Measurements from ENCODE around the gene TNP1.

The TNP1 gene

DNA sequence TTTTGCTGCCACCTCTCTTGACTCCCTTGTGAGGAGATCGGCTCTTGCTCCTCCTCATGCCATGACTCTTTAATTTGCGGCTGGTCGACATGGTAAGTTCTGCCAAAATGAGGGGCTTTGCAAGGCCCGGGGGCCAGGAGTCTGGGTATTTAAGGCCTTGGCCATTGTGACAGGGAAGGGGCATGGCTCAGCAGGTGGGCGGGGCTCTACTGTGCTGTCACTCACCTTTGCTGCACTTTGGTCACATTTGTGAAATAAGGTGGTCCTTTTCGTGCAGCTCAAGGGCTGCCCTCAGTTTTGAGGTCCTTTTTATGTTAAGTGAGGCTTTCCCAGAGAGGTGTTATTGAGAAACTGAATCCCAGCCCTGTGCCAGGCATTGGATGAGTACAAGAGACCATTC lies at the start of gene TNP1:
Gene TNP1, minus strand, starts transcription at position 121 of the 400 bp plus-strand sequence. Its CDS starts 30 bp downstream, at position 91.
- DNase-seq: no peak

DNA sequence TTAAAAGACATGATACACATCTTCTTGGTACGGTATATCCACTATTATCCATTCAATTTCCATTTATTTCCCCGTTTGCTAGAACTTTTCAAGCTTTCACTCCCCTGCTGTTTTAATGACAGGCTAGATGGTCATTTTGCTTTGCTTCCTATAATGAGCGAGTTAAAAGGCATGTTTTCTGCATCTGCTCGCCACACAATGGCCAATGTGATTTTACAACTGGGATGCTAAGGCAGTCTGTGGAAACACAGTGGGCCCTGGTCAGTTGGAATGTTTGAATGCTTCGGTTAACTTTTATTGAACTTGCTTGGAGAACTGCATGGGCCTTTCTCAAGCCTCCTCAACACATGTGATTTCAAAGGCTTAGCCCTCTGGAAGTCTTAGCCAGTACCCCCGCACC lies 48.4 kb upstream of the TNP1 start:
- no peak for DNase-seq

DNA sequence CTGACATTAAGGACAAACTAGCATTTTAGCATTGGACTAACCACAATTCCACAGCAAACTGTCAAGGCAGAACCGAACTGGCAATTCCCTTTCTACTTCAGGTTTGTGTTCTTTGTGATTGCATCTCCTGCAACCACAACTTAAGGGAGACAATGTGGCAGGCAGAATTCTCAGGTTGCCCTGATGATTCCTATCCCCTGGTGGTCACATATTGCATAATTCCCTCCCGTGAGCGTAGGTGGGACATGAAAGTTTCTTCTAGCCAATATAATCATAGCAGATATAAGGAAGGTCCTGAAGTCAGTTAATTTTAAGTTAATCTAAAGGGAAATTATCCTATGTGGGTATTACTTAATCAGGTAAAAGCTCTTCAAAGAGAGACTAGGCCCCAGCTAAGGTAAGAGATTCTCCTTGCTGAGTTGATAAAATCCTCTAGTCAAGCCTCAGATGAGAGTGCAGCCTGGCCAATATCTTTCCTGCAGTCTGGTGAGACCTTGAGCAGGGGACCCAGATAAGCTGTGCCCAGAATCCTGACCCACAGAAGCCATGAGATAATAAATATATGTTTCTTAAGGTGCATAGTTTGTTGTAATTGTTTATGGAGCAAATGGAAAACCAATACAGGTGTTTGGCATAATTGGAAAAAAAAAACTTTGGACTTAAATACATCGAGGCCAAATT lies 45.9 kb upstream of the TNP1 start:
- DNase-seq: no peak

GRCh38 chr2:216904974-216905373 lies 45.1 kb upstream of the TNP1 start:
- DNase-seq: no peak

DNA sequence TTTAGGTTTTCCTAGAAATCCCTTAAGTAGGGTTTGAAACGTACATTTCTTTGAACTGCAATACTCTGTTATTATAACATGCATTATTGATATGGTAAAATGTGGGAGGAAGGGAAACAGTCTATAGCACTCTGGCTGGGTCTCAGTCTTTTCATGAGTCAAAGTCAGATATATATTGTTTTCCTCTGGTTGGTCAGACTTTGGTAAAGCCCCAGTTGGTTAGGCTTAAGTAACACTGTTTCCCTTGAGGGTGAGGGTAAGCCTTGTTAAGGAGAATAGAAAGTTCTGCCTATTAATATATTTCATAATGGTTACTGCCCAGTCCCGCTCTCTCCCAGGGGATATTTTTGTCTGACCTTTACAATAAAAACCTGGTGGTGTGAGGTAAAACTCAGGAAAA lies 44.7 kb upstream of the TNP1 start:
- no peak for DNase-seq

GRCh38 chr2:216903470-216903869 lies 43.6 kb upstream of the TNP1 start:
- DNase-seq: no peak

GRCh38 chr2:216901273-216901672 lies 41.4 kb upstream of the TNP1 start:
- no peak for DNase-seq

DNA sequence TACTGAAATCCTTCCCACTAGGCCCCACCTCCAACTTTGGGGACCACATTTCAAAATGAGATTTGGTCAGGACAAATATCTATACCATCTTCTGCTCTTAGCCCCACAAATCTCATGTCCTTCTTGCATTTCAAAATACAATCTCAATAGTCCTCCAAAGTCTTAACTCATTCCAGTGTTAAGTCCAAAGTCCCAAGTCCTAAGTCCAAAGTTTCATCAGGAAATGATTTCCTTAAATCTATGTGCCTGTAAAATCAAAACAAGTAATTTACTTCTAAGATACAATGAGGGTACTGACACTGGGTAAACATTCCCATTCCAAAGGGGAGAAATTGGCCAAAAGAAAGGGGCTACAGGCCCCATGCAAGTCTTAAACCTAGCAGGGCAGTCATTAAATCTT lies 40.5 kb upstream of the TNP1 start:
- DNase-seq: no peak

DNA sequence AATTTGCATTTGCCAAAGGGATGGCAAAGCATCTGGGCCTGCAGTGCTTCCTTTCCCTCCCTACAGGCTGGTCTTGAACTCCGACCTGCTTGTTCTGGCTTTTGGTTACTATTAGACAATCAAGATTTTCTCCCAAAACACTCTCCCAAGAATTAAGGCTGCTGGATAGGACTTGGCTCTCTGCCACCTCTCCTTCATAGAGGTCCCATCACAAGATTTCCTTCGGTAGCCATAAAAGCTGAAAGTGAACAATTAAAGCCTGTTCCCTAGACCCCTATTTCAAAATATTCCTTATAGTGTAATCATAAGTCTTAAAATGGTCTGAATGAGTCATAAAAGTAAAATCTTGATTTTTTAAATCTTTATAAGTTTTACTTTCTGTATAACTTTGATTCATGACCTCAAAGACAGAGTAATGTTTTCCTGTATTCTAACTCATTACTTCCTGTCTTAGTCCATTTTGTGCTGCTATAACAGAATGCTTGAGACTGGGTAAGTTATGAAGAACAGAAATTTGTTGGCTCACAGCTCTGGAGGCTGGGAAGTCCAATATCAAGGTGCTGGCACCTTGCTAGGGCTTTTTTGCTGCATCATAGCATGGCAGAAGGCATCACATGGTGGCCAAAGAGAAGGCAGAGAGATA lies 37.8 kb upstream of the TNP1 start:
- no peak for DNase-seq

GRCh38 chr2:216890138-216890537 lies 30.3 kb upstream of the TNP1 start:
- no peak for DNase-seq

- no peak for DNase-seq
Observed at GRCh38 chr2:216888887-216889622, 29.2 kb upstream of the TNP1 start.

- DNase-seq: no peak
Observed at GRCh38 chr2:216888081-216888480, 28.2 kb upstream of the TNP1 start.

DNA sequence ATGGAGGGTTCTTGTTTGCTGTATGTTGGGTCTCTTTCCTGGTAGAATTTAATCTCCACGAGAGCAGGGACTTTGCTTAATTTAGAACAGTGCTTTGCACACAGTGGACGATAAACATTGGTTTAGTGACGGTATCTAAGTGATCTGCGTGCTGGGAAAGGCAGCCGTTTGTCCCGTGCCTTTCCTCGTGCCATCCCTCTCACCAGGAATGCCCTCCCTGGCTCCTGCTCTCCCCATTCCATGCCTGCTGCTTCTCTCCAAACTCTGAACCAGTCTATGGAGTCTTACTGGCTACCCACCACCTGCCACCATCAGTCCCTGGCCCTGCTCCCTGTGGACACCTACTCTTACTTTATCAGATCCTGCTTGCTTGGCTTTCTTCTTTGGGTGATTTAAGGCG lies 27.3 kb upstream of the TNP1 start:
- DNase-seq: no peak

- no peak for DNase-seq
Observed at GRCh38 chr2:216885117-216885553, 25.3 kb upstream of the TNP1 start.

DNA sequence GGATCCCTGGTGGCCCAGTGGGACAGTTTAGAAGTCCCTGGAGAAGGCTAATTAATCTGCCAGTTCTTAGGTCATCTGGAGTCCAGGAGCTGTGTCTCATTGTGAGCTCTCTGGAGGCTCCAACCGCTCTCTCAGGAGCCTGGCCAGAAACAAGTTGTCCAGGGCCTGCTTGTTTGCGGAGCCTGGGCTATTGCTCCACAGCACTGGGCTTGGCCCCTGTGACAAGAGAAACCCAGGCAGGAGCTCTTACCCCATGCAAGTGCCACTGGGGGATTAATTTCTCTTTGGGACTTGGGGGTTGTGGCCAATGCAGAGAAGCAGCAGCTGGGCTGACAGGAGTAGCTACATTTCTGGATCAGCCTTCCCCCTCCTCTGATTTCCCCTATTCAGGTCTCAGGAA lies 24.5 kb upstream of the TNP1 start:
- no peak for DNase-seq

- no peak for DNase-seq
Observed at GRCh38 chr2:216882876-216883275, 23.0 kb upstream of the TNP1 start.

GRCh38 chr2:216881411-216881810 lies 21.5 kb upstream of the TNP1 start:
- DNase-seq: no peak

GRCh38 chr2:216880509-216881184 lies 20.8 kb upstream of the TNP1 start:
- DNase-seq: no peak

DNA sequence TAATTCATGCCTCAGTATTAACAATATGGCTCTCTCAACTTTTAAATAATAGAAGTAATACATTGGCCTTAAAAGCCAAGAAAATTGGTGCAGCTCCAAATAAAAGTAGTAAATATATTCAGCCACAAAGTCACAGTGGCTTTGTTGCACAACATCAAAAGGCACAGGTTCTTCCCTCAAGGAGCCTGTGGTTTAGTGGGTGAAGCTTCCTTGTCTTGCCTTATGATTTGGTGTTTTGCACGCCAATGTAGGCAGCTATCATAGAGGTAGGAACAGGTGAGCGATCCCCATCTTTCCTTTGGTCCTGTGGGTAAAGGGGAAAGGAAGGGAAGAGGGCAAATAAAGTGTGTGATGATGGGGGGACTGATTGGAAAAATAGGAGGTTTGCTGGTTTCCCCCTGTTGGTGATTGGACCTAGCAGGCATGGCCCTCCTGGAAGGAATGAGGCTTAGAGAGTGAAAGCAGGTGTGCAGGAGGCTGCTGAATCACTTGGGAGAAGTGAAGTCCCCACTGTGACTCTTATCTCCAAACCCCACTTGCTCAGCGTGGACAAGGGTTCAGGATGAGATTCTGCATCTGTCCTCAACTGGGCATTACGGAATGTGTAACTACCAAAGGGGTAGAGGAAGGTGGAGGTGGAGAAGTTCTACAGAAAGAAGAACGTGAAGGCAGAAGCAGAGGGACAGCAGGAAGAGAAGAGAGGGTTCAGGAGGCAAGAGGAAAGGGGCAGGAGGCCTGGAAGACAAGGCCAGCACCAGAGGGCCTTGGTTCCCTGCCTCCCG lies 20.1 kb upstream of the TNP1 start:
- DNase-seq: no peak

- DNase-seq: no peak
Observed at GRCh38 chr2:216878072-216878471, 18.2 kb upstream of the TNP1 start.

DNA sequence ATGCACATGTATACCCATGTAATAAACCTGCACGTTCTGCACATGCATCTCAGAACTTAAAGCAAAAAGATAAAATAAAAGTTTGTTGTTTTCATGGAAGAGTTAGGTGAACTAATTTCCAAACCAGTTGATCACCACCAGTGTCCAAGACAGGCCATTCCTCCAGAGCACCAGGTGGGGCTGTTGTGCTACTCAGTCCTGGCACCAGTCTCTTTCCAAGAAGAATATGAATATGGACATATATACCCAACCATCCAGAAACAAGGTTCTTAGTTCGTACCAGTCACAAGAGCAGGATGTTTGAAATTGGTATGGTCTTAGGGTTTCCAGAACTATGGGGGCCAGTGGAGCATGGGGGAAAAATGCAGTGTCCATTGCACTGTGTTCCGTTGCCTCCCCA lies 17.2 kb upstream of the TNP1 start:
- DNase-seq: no peak

DNA sequence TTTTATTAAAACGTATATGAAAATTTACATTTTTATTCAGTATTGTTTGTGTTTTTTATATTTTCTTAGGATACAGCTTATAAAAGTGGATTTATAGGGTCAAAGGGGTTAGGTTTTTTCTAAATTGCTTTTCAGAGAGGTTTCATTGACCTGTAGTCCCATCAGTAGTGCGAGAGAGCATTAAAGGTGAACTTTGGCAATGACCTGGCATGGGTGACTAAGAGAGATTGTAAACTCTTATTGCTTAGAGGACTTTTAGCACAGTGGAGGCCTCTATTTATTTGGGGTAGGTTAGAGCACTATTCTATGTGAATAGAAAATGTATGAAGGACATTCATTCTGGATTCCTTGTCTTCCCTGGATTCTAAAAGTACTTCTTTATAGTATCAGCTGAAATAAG lies 16.0 kb upstream of the TNP1 start:
- DNase-seq: no peak

GRCh38 chr2:216873573-216873972 lies 13.7 kb upstream of the TNP1 start:
- no peak for DNase-seq

All from NCI-H187 (cell line).